Spleen (tissue), 7 donors: ENCODE results near the gene MTA1.

Source experiments
- CTCF ChIP-seq, 11 experiments: fragments of 200-600 bp in 7 of 11; fragments of 450-650 bp in 4 of 11; sonication (generic) in 4 of 11; IDR thresholded peaks in 8 of 11; conservative IDR thresholded peaks in 3 of 11; 1 replicate in 7 of 11; 2 replicates in 4 of 11; pipeline versions ENCODE4 v1.4.0 to v1.8.0; 2016 to 2021; ENCODE audit warnings: antibody characterized with exemption in 11 of 11, inconsistent platforms in 4 of 11, mild to moderate bottlenecking in 1 of 11
- POLR2A ChIP-seq, 3 donors: fragments of 450-650 bp; IDR thresholded peaks; one replicate each; pipeline ENCODE4 v1.5.1; 2017; ENCODE audit warnings: antibody characterized with exemption in 3 of 3, mild to moderate bottlenecking in 1 of 3
- POLR2AphosphoS5 ChIP-seq, 3 donors: sonication (generic); formaldehyde crosslinking; IDR thresholded peaks; one replicate each; pipeline ENCODE4 v1.5.1; 2017; ENCODE audit warnings: antibody characterized with exemption in 3 of 3
- donor health status: DM: no; HTN: no; CAD: no; lungs with moderate emphysema.
- donor health status: DM: no; HTN: no; CAD: no.
- donor health status: DM: no; HTN: no; CAD: no.

- TF ChIP-seq CTCF (IDR thresholded peaks at IDR 0.05 in 8 of 11, conservative IDR thresholded peaks at IDR 0.05 in 3 of 11): no peak
- TF ChIP-seq POLR2A (IDR thresholded peaks at IDR 0.05): no peak
- TF ChIP-seq POLR2AphosphoS5 (IDR thresholded peaks at IDR 0.05): no peak
Measured at GRCh38 chr14:105472486-105472991, 52.9 kb downstream of the MTA1 start.
